Activated CD8-positive, alpha-beta memory T cell treated with anti-CD3 and anti-CD28 coated beads, Interleukin-2, amount 50 U/mL, for 48 hours (primary cell): ENCODE data around the gene DSN1.

Experiments
- DNase-seq: peaks from one replicate; pipeline ENCODE4 v3.0.0-alpha.2; 2020

DSN1 gene

DNA sequence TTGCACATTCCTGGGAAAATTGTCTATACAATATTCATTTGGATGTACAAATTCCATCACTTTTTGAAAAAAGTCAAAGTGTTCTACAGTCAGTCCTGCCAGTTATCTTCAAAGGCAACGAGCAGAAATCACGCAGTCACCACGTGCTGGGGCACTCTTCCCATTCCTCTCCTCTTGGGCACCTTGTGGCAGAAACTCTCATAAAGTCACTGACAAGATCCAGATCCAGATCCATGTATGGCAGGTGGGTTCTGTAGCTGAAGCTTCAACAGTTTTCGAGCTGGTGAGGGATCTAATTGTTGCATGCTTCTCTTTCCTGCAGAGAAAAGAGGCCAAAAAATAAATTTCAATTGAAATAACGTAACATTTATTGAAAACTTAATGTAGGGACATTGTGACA, 21.0 kb downstream of the DSN1 start:
- no peak for DNase-seq

DNA sequence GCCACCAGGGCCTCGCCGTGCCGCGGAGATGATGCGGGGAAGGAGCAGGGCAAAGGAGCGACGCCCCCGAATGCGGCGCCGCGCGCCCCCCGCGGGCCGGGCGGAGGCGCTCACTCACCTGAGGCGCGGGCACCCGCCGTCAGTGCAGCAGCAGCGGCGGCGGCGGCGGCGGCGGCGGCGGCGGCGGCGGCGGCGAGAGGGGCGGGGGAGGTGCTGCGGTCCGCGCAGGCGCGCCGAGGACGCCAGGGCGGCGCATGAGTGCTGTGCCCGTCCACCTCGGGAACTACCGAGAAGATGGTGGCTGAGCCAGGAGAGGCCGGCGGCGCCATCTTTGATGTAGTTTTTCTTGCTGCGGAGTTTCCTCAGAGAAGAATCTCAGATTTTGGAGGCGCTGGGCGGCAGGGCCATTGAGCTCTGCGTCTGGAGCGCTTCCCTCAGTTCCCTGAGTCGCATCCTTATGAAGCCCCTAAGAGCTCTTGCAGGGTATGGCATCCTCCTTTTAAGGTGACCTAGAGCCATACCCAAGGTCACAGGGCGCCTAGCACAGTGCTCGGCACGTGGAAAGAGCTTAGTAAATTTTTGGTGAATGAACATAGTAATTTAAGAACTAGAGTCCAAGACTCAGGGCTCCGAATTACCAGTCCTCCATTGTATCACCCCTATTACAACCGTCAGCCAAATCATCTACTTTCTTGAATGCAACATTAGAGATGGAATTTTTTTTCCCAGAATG, 27.5 kb downstream of the DSN1 start, which contains the start of gene NDRG3:
Gene NDRG3, minus strand, starts transcription at position 164 of the 733 bp plus-strand sequence. CDS start 24,355 bp downstream, outside the sequence.
- DNase-seq: peak; percentile 94

GRCh38 chr20:36745234-36745926, 28.2 kb downstream of the DSN1 start:
- peak; percentile 75 for DNase-seq

- no peak for DNase-seq
Measured at GRCh38 chr20:36744764-36745191, 28.8 kb downstream of the DSN1 start.

GRCh38 chr20:36744243-36744642, 29.3 kb downstream of the DSN1 start:
- no peak for DNase-seq

- no peak for DNase-seq
Measured at GRCh38 chr20:36742558-36742957, 31.0 kb downstream of the DSN1 start.

- no peak for DNase-seq
Measured at GRCh38 chr20:36741072-36741471, 32.5 kb downstream of the DSN1 start.

GRCh38 chr20:36737183-36737499, 36.4 kb downstream of the DSN1 start:
- DNase-seq: no peak

DNA sequence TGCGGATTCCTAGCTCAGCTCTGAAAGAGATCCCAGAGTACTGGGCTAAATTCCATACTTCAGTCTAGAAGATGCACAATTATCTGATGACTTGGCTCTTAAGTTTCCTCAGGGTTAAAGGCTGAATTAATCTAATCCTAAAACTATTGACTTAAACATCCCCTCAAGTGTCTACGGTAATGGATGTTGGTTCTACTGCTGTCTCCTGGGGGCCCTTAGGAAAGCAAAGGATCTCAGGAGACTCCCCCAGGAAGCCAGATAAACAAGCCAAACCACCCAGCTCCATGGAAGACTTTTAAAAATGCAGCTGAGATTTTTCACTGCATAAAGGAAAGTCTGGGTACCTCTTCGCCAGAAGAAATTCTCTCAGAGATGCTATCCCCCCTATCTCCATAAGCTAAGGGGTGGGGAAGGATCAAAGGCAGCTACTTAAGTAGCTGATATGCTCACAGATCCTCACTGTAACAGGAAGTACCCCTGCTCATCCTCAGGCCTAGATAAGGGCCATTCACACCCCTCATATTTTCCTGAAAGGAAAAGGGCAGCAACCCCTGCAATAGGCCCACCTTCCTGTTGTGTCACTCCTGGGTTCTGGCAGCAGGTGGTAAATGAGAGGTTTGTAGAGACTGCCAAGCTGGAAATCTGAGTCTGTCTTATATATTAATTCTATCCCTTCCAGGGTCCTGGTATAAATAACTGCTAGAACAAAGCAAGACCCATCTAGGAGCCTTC, 36.9 kb downstream of the DSN1 start:
- no peak for DNase-seq

GRCh38 chr20:36732456-36732855, 41.1 kb downstream of the DSN1 start:
- no peak for DNase-seq

DNA sequence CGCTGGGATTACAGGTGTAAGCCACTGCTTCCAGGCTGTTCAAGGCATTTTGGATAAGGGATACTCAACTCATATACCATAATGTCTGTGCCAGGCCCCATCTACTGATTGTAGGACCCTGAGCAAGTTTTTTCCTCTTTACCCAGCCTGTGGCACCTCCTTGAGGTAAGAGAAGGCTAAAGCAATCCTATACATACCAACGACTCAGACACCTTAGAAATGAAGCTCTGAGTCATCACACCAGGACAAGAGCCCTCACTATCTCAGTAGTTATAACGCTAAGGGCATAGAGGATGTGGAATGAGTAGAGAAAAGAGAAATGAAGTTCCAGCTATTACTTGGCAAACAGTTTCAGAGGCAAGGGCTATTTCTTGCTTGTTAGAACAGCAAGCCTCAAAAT, 44.6 kb downstream of the DSN1 start:
- no peak for DNase-seq

- DNase-seq: no peak
Measured at GRCh38 chr20:36726168-36726567, 47.4 kb downstream of the DSN1 start.

DNA sequence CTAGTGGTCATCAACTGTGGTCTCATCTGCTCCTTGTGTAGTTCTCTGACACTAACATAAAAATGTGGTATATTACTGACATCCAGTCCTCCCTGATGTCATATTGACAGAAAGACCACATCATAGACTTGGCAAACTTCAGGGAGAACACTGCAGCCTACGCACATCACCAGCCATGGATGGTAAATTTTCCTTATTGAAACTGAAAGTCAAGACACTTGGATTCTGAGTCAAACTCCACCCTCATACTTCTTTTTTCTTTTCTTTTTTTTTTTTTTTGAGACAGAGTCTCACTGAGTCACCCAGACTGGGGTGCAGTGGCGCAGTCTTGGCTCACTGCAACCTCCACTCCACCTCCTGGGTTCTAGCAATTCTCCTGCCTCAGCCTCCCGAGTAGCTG, 53.1 kb downstream of the DSN1 start:
- DNase-seq: no peak

GRCh38 chr20:36717657-36718056, 55.9 kb downstream of the DSN1 start:
- no peak for DNase-seq

GRCh38 chr20:36717021-36717420, 56.5 kb downstream of the DSN1 start:
- no peak for DNase-seq

DNA sequence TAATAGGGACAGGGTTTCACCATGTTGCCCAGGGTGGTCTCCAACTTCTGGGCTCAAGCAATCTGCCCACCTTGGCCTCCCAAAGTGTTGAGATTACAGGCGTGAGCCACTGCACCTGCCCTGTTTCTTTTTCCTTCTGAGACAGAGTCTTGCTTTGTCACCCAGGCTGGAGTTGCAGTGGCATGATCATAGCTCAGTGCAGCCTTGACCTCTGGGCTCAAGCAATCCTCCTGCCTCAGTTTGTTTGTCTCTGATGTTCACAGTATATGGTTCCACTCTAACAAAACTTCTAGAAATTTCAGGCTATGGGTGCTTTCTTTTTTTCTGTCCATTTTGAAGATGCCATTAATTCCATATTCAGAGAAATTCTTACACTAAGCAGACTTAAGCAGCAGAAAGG, 60.8 kb downstream of the DSN1 start:
- no peak for DNase-seq

- DNase-seq: no peak
Measured at GRCh38 chr20:36709126-36709525, 64.4 kb downstream of the DSN1 start.

- DNase-seq: no peak
Measured at GRCh38 chr20:36703530-36703929, 70.0 kb downstream of the DSN1 start.
